Mesothelial cell of epicardium (in vitro differentiated cells): ENCODE measurements around the gene UBE2F. TPM values are rescaled to one million over a fixed set of nuclear protein-coding genes. Genes with fewer than 3 reads are reported as not detected.

Experiments
- DNase-seq, 2 experiments: peaks; one replicate each; pipeline ENCODE4 v3.0.0; 2021; ENCODE audit warnings: low spot score in 2 of 2; ENCODE audit not compliant: unreplicated experiment in 2 of 2
- H3K27ac Mint-ChIP-seq: 2 replicates; pipeline ENCODE4 v1.8.0; 2021; ENCODE audit warnings: mixed read lengths
- H3K27me3 Mint-ChIP-seq: 2 replicates; pipeline ENCODE4 v1.8.0; 2021; ENCODE audit warnings: low read depth, mixed read lengths
- H3K36me3 Mint-ChIP-seq: 2 replicates; pipeline ENCODE4 v1.8.0; 2021; ENCODE audit warnings: mixed read lengths
- H3K4me1 Mint-ChIP-seq: 2 replicates; pipeline ENCODE4 v1.8.0; 2021; ENCODE audit warnings: mixed read lengths
- H3K4me3 Mint-ChIP-seq: 2 replicates; pipeline ENCODE4 v1.8.0; 2021; ENCODE audit warnings: mild to moderate bottlenecking, moderate library complexity, mixed read lengths
- H3K9me3 Mint-ChIP-seq: 2 replicates; pipeline ENCODE4 v1.8.0; 2021; ENCODE audit warnings: mixed read lengths
- CTCF ChIP-seq: fragments of 200-600 bp; sonication (generic); IDR thresholded peaks from one replicate; pipeline ENCODE4 v1.5.0; 2021; ENCODE audit warnings: antibody characterized with exemption; ENCODE audit not compliant: unreplicated experiment
- total RNA-seq: library from RNA; stranded (reverse); gene quantifications from 3 replicates; pipeline ENCODE4 v1.2.1, GENCODE V29; 2021

Gene UBE2F
- total RNA-seq, 1 donor from 2014 or later = 33.4 TPM

- Mint-ChIP-seq H3K9me3 (peaks cover 7% of the 10 kb centered on the region), H3K4me3 (peak overlapping the region; percentile 74), H3K36me3 (no peaks in the 10 kb centered on the region), H3K27ac (peak overlapping the region; percentile 79), H3K4me1 (peaks cover 25% of the 10 kb centered on the region), H3K27me3 (no peaks in the 10 kb centered on the region)
- no peak for DNase-seq
- no peak for TF ChIP-seq CTCF
These were observed 607 bp upstream of the UBE2F start for GRCh38 chr2:237966250-237966564.

- Mint-ChIP-seq H3K36me3 (no peaks in the 10 kb centered on the region), H3K9me3 (peaks cover 6% of the 10 kb centered on the region), H3K4me3 (peak overlapping the region; percentile 82), H3K4me1 (peaks cover 25% of the 10 kb centered on the region), H3K27me3 (no peaks in the 10 kb centered on the region), H3K27ac (peak overlapping the region; percentile 36)
- peak in 1 of 2 experiments; percentile 44 for DNase-seq
- TF ChIP-seq CTCF = no peak
These were observed 693 bp downstream of the UBE2F start for GRCh38 chr2:237967463-237967951.

GRCh38 chr2:237968048-237968862, 1.4 kb downstream of the UBE2F start:
- H3K9me3 Mint-ChIP-seq = no peaks in the 10 kb centered on the region
- H3K36me3 Mint-ChIP-seq = no peaks in the 10 kb centered on the region
- no peaks in the 10 kb centered on the region for H3K27me3 Mint-ChIP-seq
- H3K4me1 Mint-ChIP-seq = peaks cover 25% of the 10 kb centered on the region
- no peak for DNase-seq
- peak overlapping the region; percentile 82 for H3K4me3 Mint-ChIP-seq
- no peak for TF ChIP-seq CTCF
- peak overlapping the region; percentile 36 for H3K27ac Mint-ChIP-seq

- H3K4me3 Mint-ChIP-seq = no peak overlapping the region
- H3K9me3 Mint-ChIP-seq = no peaks in the 10 kb centered on the region
- TF ChIP-seq CTCF = no peak
- no peaks in the 10 kb centered on the region for H3K27me3 Mint-ChIP-seq
- DNase-seq = no peak
- H3K4me1 Mint-ChIP-seq = peaks cover 23% of the 10 kb centered on the region
- H3K36me3 Mint-ChIP-seq = peaks cover 10% of the 10 kb centered on the region
- no peak overlapping the region for H3K27ac Mint-ChIP-seq
These were observed 4.8 kb downstream of the UBE2F start for GRCh38 chr2:237971661-237972060.

GRCh38 chr2:237972211-237972610, 5.4 kb downstream of the UBE2F start:
- Mint-ChIP-seq H3K36me3 (peaks cover 10% of the 10 kb centered on the region), H3K4me1 (peaks cover 23% of the 10 kb centered on the region), H3K27ac (no peak overlapping the region), H3K9me3 (no peaks in the 10 kb centered on the region), H3K4me3 (no peak overlapping the region), H3K27me3 (no peaks in the 10 kb centered on the region)
- no peak for TF ChIP-seq CTCF
- DNase-seq = no peak
